Stomach (tissue), 9 donors: ENCODE results near the gene SURF6. TPM values are rescaled to one million over a fixed set of nuclear protein-coding genes. Genes with fewer than 3 reads are reported as not detected.

Experiments used
- DNase-seq, 2 donors: peaks; one replicate each; pipeline versions ENCODE4 v3.0.0 to v3.0.0-alpha.2; 2013 to 2019
- H3K27ac ChIP-seq, 5 donors: fragments of 200-600 bp in 4 of 5; sonication (generic) in 4 of 5; one replicate each; pipeline ENCODE4 v1.5.1; 2013 to 2019; ENCODE audit warnings: mild to moderate bottlenecking in 1 of 5, moderate library complexity in 1 of 5
- H3K27me3 ChIP-seq, 3 donors: fragments of 200-600 bp; sonication (generic); one replicate each; pipeline ENCODE4 v1.5.1; 2017 to 2019; ENCODE audit warnings: mixed run types in 1 of 3
- H3K36me3 ChIP-seq, 4 donors: fragments of 200-600 bp; sonication (generic); 1 replicate in 3 of 4; 2 replicates in 1 of 4; pipeline ENCODE4 v1.5.1; 2016 to 2019
- H3K4me1 ChIP-seq, 4 donors: fragments of 200-600 bp; sonication (generic); one replicate each; pipeline ENCODE4 v1.5.1; 2016 to 2019
- H3K4me3 ChIP-seq, 4 donors: fragments of 200-600 bp; sonication (generic) in 3 of 4; one replicate each; pipeline ENCODE4 v1.5.1; 2016 to 2019; ENCODE audit warnings: mild to moderate bottlenecking in 1 of 4
- H3K9me3 ChIP-seq, 4 donors: fragments of 200-600 bp; sonication (generic); one replicate each; pipeline ENCODE4 v1.5.1; 2016 to 2019
- CTCF ChIP-seq, 7 experiments: fragments of 450-650 bp in 4 of 7; fragments of 200-600 bp in 3 of 7; sonication (generic) in 3 of 7; IDR thresholded peaks; one replicate each; pipeline ENCODE4 v1.5.1; 2016 to 2019; ENCODE audit warnings: antibody characterized with exemption in 7 of 7, control low read depth in 2 of 7, mild to moderate bottlenecking in 1 of 7
- EP300 ChIP-seq: sonication (generic); formaldehyde crosslinking; IDR thresholded peaks from one replicate; pipeline ENCODE4 v1.6.1; 2017; ENCODE audit warnings: antibody characterized with exemption
- POLR2A ChIP-seq, 4 donors: fragments of 450-650 bp; IDR thresholded peaks; one replicate each; pipeline ENCODE4 v1.6.1; 2016; ENCODE audit warnings: antibody characterized with exemption in 4 of 4, control low read depth in 2 of 4, mild to moderate bottlenecking in 1 of 4, moderate library complexity in 1 of 4
- POLR2AphosphoS5 ChIP-seq, 3 donors: sonication (generic); formaldehyde crosslinking; IDR thresholded peaks; one replicate each; pipeline ENCODE4 v1.6.1; 2016; ENCODE audit warnings: antibody characterized with exemption in 3 of 3
- WGBS, 5 donors: extraction: QIAGEN DNeasy Blood & Tissue Kit in 3 of 5; methylation state at CpG; one replicate each; pipeline versions ENCODE4 v1.1.5 to v1.1.7; 2013 to 2018; 5-methylcytosine and 5-hydroxymethylcytosine counted together
- intact Hi-C: fragments of 100-400 bp; cut with DNase I; formaldehyde crosslinking; loops from one replicate; pipeline ENCODE4 v1.15.1; 2023; ENCODE audit warnings: low total_unique reads
- polyA plus RNA-seq, 3 donors: library from polyadenylated mRNA; stranded (reverse); fragments of 200-250 nt; gene quantifications; one replicate each; pipeline ENCODE4 v1.2.3, GENCODE V29; 2013
- total RNA-seq, 5 donors: library from RNA; depleted of rRNA; stranded (reverse); fragments of >200 nt; gene quantifications; one replicate each; pipeline versions ENCODE4 v1.1.0 to v1.2.3, GENCODE V29; 2014 to 2016
- donor health status: healthy with polysubstance abuse.
- donor health status: Bipolar disorder and iron deficiency.
- donor health status: healthy.

Gene SURF6
- total and polyA plus RNA-seq, 8 donors = 2.9 to 138 (median 14.1) TPM

- TF ChIP-seq CTCF (IDR thresholded peaks at IDR 0.05) (no peak), POLR2A (IDR thresholded peaks at IDR 0.05) (no peak), EP300 (no peak), POLR2AphosphoS5 (IDR thresholded peaks at IDR 0.05) (no peak)
- H3K27me3 ChIP-seq = no peaks in the 10 kb centered on the region
- no peak for DNase-seq
- intact Hi-C loops = no loop called here
- peak overlapping the region; percentile 60 to 75 (median 63) for H3K27ac ChIP-seq
- no peaks in the 10 kb centered on the region for H3K9me3 ChIP-seq
- no peak overlapping the region for H3K4me3 ChIP-seq
- H3K4me1 ChIP-seq = peaks cover 68 to 92% (median 80%) of the 10 kb centered on the region in 4 donors
- WGBS, 5 donors = 53 to 67% (median 65%) methylated on average over 5 to 6 of the region's 6 CpGs
- H3K36me3 ChIP-seq = peaks cover 52 to 70% (median 62%) of the 10 kb centered on the region in 4 donors
Observed at GRCh38 chr9:133369422-133369821, 33.4 kb upstream of the SURF6 start.

- Histone ChIP-seq H3K4me1 (peaks cover 63 to 88% (median 70%) of the 10 kb centered on the region in 4 donors), H3K27ac (peak overlapping the region; percentile 60 to 75 (median 63))
- peak in 1 of 2 donors; percentile 64 for DNase-seq
Observed at GRCh38 chr9:133368249-133368881, 32.4 kb upstream of the SURF6 start.

GRCh38 chr9:133367778-133368177 lies 31.8 kb upstream of the SURF6 start:
- intact Hi-C loops = no loop called here
- DNase-seq = no peak
- H3K27ac ChIP-seq = peak overlapping the region; percentile 60 to 75 (median 63)
- TF ChIP-seq CTCF (IDR thresholded peaks at IDR 0.05) (no peak), POLR2AphosphoS5 (IDR thresholded peaks at IDR 0.05) (no peak), POLR2A (IDR thresholded peaks at IDR 0.05) (no peak)
- no peaks in the 10 kb centered on the region for H3K27me3 ChIP-seq
- H3K4me3 ChIP-seq = peak overlapping the region in 1 of 4 donors; percentile 25
- WGBS, 5 donors = 63 to 77% (median 74%) methylated on average over 10 of the region's 10 CpGs
- peaks cover 61 to 78% (median 71%) of the 10 kb centered on the region in 4 donors for H3K36me3 ChIP-seq
- H3K4me1 ChIP-seq = peaks cover 57 to 82% (median 64%) of the 10 kb centered on the region in 4 donors
- no peaks in the 10 kb centered on the region for H3K9me3 ChIP-seq

More at GRCh38 chr9:133368249-133368881, 32.4 kb upstream of the SURF6 start:
- H3K27me3 ChIP-seq = no peaks in the 10 kb centered on the region
- intact Hi-C loops = no loop called here
- peak overlapping the region in 1 of 4 donors; percentile 25 for H3K4me3 ChIP-seq
- WGBS, 5 donors = 21 to 44% (median 37%) methylated on average over 18 of the region's 18 CpGs
- peaks cover 61 to 78% (median 71%) of the 10 kb centered on the region in 4 donors for H3K36me3 ChIP-seq
- H3K9me3 ChIP-seq = no peaks in the 10 kb centered on the region
- TF ChIP-seq EP300 (no peak), POLR2AphosphoS5 (IDR thresholded peaks at IDR 0.05) (peak in 1 of 3 donors; percentile 65)

GRCh38 chr9:133367221-133367620 lies 31.2 kb upstream of the SURF6 start:
- no peak for DNase-seq
- H3K27me3 ChIP-seq = no peaks in the 10 kb centered on the region
- H3K4me3 ChIP-seq = no peak overlapping the region
- peaks cover 63 to 78% (median 71%) of the 10 kb centered on the region in 4 donors for H3K36me3 ChIP-seq
- H3K27ac ChIP-seq = peak overlapping the region in 4 of 5 donors; percentile 60 to 75 (median 68)
- intact Hi-C loops = no loop called here
- H3K9me3 ChIP-seq = no peaks in the 10 kb centered on the region
- 77 to 89% (median 86%) methylated on average over 17 to 22 of the region's 22 CpGs for WGBS, 5 donors
- no peak for TF ChIP-seq EP300
- TF ChIP-seq POLR2AphosphoS5 (IDR thresholded peaks at IDR 0.05) = no peak
- TF ChIP-seq CTCF (IDR thresholded peaks at IDR 0.05) = no peak
- TF ChIP-seq POLR2A (IDR thresholded peaks at IDR 0.05) = no peak
- H3K4me1 ChIP-seq = peaks cover 51 to 77% (median 58%) of the 10 kb centered on the region in 4 donors

GRCh38 chr9:133366435-133366834 lies 30.4 kb upstream of the SURF6 start:
- no peak overlapping the region for H3K27ac ChIP-seq
- H3K36me3 ChIP-seq = peaks cover 71 to 83% (median 77%) of the 10 kb centered on the region in 4 donors
- 87 to 94% (median 91%) methylated on average over 11 of the region's 11 CpGs for WGBS, 5 donors

More at GRCh38 chr9:133366435-133366834, 30.4 kb upstream of the SURF6 start:
- Histone ChIP-seq H3K9me3 (no peaks in the 10 kb centered on the region), H3K4me3 (no peak overlapping the region), H3K27me3 (no peaks in the 10 kb centered on the region), H3K4me1 (peaks cover 43 to 69% (median 51%) of the 10 kb centered on the region in 4 donors)
- DNase-seq = no peak
- TF ChIP-seq POLR2A (IDR thresholded peaks at IDR 0.05) (no peak), POLR2AphosphoS5 (IDR thresholded peaks at IDR 0.05) (no peak), EP300 (no peak), CTCF (IDR thresholded peaks at IDR 0.05) (no peak)
- intact Hi-C loops = no loop called here
